ENCODE measurements around the gene MAD1L1.

DNA sequence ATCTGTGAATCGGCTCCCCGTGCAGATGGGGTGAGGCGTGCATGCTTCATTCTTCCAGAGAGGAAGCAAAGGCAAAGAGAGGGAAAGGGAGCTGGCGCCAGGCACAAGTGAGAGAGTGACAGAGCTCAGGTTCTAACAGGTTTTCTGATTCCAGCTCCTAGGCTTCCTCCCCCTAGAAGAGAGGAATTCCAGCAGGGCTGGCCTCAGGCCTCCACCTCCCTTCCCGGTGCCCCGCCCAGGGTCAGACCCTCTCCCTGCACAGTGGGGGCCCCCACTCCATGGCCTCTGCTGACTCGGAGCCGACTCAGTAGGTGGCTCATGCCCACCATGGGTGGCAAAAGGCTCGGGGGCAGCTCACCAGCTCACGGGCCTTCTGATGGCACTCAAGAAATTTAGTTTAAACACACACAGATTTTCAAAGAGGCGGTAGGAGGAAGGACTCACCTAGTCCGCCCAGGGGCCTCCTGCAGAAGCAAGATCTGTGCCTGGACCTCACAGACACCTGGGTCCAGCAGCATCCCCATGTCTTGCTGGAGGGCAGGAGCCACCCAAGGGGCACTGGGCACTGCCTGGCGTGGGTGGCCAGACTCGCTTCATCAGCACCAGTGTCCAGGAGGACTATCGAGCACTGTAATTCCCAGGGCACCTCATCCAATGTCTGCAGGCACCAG, 183.5 kb downstream of the MAD1L1 start:
- TF ChIP-seq TAF1 (IDR thresholded peaks at IDR 0.05; ENCODE audit: borderline replicate concordance, low read depth, low read length) (no peak), POLR2A (IDR thresholded peaks at IDR 0.05; ENCODE audit: low read depth, low read length) (no peak)
